NCI-H2029 (cell line): ENCODE data around the gene FOXD4L1.
"Not testable (repeated sequence)": the region's sequence is repeated elsewhere in the genome, so short reads cannot be mapped to it uniquely, and the experiment has no call there.

Source experiments
- DNase-seq: peaks from one replicate; lab custom pipeline; 2025; lab: John Stamatoyannopoulos, UW

Gene FOXD4L1

GRCh38 chr2:113498365-113498764, at the start of gene FOXD4L1:
TSS of gene FOXD4L1 (plus strand) at chr2:113498665. CDS start at chr2:113499257, 592 bp downstream.
- DNase-seq: not testable (repeated sequence)

- not testable (repeated sequence) for DNase-seq
Measured at GRCh38 chr2:113465770-113466169, 32.7 kb upstream of the FOXD4L1 start.

GRCh38 chr2:113476688-113477368, 21.6 kb upstream of the FOXD4L1 start:
- DNase-seq: not testable (repeated sequence)

GRCh38 chr2:113496527-113496926, 1.9 kb upstream of the FOXD4L1 start:
- not testable (repeated sequence) for DNase-seq

- not testable (repeated sequence) for DNase-seq
Measured at GRCh38 chr2:113499019-113499885, 787 bp downstream of the FOXD4L1 start.

- not testable (repeated sequence) for DNase-seq
Measured at GRCh38 chr2:113499886-113500722, 1.6 kb downstream of the FOXD4L1 start.

GRCh38 chr2:113500723-113501038, 2.2 kb downstream of the FOXD4L1 start:
- DNase-seq: not testable (repeated sequence)

GRCh38 chr2:113502216-113503093, 4.0 kb downstream of the FOXD4L1 start:
- not testable (repeated sequence) for DNase-seq

- not testable (repeated sequence) for DNase-seq
Measured at GRCh38 chr2:113503094-113504042, 4.9 kb downstream of the FOXD4L1 start.

GRCh38 chr2:113504081-113504480, 5.6 kb downstream of the FOXD4L1 start:
- not testable (repeated sequence) for DNase-seq

GRCh38 chr2:113507394-113508140, 9.1 kb downstream of the FOXD4L1 start:
- DNase-seq: not testable (repeated sequence)

GRCh38 chr2:113508187-113508586, 9.7 kb downstream of the FOXD4L1 start:
- not testable (repeated sequence) for DNase-seq

- DNase-seq: not testable (repeated sequence)
Measured at GRCh38 chr2:113510913-113511312, 12.4 kb downstream of the FOXD4L1 start.

GRCh38 chr2:113511859-113512258, 13.4 kb downstream of the FOXD4L1 start:
- not testable (repeated sequence) for DNase-seq

- not testable (repeated sequence) for DNase-seq
Measured at GRCh38 chr2:113515457-113515856, 17.0 kb downstream of the FOXD4L1 start.

- not testable (repeated sequence) for DNase-seq
Measured at GRCh38 chr2:113515995-113516394, 17.5 kb downstream of the FOXD4L1 start.

- DNase-seq: not testable (repeated sequence)
Measured at GRCh38 chr2:113517025-113517424, 18.6 kb downstream of the FOXD4L1 start.

- not testable (repeated sequence) for DNase-seq
Measured at GRCh38 chr2:113520837-113521236, 22.4 kb downstream of the FOXD4L1 start.

GRCh38 chr2:113521492-113521891, 23.0 kb downstream of the FOXD4L1 start:
- DNase-seq: not testable (repeated sequence)
